Type B pancreatic cell (in vitro differentiated cells): Measurements from ENCODE around the gene CASP4. TPM values are rescaled to one million over a fixed set of nuclear protein-coding genes. Genes with fewer than 3 reads are reported as not detected.

Source experiments
- DNase-seq: peaks from one replicate; pipeline ENCODE4 v3.0.0; 2021; ENCODE audit warnings: mixed read lengths; ENCODE audit not compliant: unreplicated experiment; ENCODE audit errors: extremely low spot score
- H3K27ac Mint-ChIP-seq: 2 replicates; pipeline ENCODE4 v1.8.0; 2021; ENCODE audit warnings: mild to moderate bottlenecking, mixed read lengths
- H3K27me3 Mint-ChIP-seq: 2 replicates; pipeline ENCODE4 v1.8.0; 2021; ENCODE audit warnings: mixed read lengths
- H3K36me3 Mint-ChIP-seq: 2 replicates; pipeline ENCODE4 v1.8.0; 2021; ENCODE audit warnings: mixed read lengths
- H3K4me1 Mint-ChIP-seq: one replicate; pipeline ENCODE4 v1.8.0; 2021; ENCODE audit warnings: mixed read lengths; ENCODE audit not compliant: unreplicated experiment
- H3K4me3 Mint-ChIP-seq: 2 replicates; pipeline ENCODE4 v1.8.0; 2021; ENCODE audit warnings: mild to moderate bottlenecking, mixed read lengths
- H3K9me3 Mint-ChIP-seq: 2 replicates; pipeline ENCODE4 v1.8.0; 2021; ENCODE audit warnings: mixed read lengths
- total RNA-seq: library from RNA; stranded (reverse); gene quantifications from 2 replicates; pipeline ENCODE4 v1.2.1, GENCODE V29; 2021; ENCODE audit warnings: low replicate concordance
- TF ChIP-seq, protein P1 (sequence below): fragments of 200-600 bp; sonication (generic); conservative IDR thresholded peaks from 2 replicates; pipeline ENCODE4 v1.5.0; 2021; ENCODE audit warnings: antibody characterized with exemption, mild to moderate bottlenecking

Gene CASP4
- total RNA-seq, 1 donor from 2014 or later = 18.4 TPM

DNA sequence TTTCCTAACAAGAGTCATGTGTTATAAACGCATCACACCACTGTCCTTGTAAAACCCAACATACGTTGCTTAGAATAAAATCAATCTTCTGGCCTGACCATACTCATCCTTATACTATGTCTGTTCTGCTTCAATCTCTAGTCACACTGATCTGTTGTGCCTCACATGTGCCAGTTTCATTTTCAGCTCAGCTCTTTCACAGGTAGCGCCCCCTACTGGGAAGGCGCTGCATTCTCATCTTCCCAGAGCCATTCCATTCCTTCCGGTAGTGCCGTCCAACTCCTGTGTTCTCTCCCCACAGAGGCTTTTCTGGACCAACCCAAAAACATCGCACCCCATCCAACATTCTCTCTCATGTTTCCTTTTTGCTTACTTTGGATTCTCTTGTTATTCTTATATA, 32.4 kb upstream of the CASP4 start:
- H3K27me3 Mint-ChIP-seq = no peaks in the 10 kb centered on the region
- H3K9me3 Mint-ChIP-seq = peaks cover 4% of the 10 kb centered on the region
- H3K27ac Mint-ChIP-seq = no peak overlapping the region
- H3K36me3 Mint-ChIP-seq = no peaks in the 10 kb centered on the region
- DNase-seq = no peak
- TF ChIP-seq, protein P1, sequence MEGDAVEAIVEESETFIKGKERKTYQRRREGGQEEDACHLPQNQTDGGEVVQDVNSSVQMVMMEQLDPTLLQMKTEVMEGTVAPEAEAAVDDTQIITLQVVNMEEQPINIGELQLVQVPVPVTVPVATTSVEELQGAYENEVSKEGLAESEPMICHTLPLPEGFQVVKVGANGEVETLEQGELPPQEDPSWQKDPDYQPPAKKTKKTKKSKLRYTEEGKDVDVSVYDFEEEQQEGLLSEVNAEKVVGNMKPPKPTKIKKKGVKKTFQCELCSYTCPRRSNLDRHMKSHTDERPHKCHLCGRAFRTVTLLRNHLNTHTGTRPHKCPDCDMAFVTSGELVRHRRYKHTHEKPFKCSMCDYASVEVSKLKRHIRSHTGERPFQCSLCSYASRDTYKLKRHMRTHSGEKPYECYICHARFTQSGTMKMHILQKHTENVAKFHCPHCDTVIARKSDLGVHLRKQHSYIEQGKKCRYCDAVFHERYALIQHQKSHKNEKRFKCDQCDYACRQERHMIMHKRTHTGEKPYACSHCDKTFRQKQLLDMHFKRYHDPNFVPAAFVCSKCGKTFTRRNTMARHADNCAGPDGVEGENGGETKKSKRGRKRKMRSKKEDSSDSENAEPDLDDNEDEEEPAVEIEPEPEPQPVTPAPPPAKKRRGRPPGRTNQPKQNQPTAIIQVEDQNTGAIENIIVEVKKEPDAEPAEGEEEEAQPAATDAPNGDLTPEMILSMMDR = peak; percentile 62
- no peaks in the 10 kb centered on the region for H3K4me1 Mint-ChIP-seq
- no peak overlapping the region for H3K4me3 Mint-ChIP-seq

DNA sequence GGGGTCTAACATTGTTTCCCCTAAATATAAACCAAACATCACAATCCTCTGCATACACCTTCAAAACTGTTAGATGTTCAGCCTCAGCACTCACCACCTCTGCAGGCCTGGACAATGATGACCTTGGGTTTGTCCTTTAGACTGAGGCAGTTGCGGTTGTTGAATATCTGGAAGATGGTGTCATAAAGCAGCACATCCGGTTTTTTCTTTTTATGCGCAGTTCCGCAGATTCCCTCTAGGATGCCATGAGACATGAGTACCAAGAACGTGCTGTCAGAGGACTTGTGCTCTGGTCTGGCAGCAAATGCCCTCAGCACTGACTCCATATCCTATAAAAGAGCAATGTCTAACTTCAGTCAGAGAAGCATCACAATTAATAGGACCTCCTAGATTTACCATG, 31.8 kb upstream of the CASP4 start:
- H3K4me1 Mint-ChIP-seq = no peaks in the 10 kb centered on the region
- H3K27me3 Mint-ChIP-seq = no peaks in the 10 kb centered on the region
- H3K36me3 Mint-ChIP-seq = no peaks in the 10 kb centered on the region
- H3K9me3 Mint-ChIP-seq = peaks cover 4% of the 10 kb centered on the region
- no peak overlapping the region for H3K27ac Mint-ChIP-seq
- no peak for DNase-seq
- H3K4me3 Mint-ChIP-seq = no peak overlapping the region
- TF ChIP-seq, protein P1 = no peak

DNA sequence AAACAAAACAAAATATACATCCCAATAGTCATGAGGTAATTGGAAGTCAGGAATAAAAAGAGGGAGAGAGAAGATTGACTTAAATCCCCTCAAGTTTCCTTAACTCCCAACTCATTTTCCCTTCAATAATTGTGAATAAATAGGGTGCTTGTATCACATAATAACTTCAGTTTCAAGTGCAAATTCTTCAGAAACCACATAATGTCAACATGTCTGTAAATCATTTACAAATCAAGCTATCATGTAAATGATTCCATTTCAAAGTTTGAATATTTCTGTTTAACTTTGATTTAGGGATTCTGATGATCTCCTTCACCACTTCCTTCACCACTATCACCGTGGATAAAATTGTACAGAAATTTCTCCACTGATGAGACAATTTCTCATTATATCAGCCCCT, 31.3 kb upstream of the CASP4 start:
- H3K27ac Mint-ChIP-seq = no peak overlapping the region
- peaks cover 4% of the 10 kb centered on the region for H3K9me3 Mint-ChIP-seq
- TF ChIP-seq, protein P1 = no peak
- no peak for DNase-seq
- H3K36me3 Mint-ChIP-seq = no peaks in the 10 kb centered on the region
- H3K27me3 Mint-ChIP-seq = no peaks in the 10 kb centered on the region
- H3K4me3 Mint-ChIP-seq = no peak overlapping the region
- H3K4me1 Mint-ChIP-seq = no peaks in the 10 kb centered on the region

DNA sequence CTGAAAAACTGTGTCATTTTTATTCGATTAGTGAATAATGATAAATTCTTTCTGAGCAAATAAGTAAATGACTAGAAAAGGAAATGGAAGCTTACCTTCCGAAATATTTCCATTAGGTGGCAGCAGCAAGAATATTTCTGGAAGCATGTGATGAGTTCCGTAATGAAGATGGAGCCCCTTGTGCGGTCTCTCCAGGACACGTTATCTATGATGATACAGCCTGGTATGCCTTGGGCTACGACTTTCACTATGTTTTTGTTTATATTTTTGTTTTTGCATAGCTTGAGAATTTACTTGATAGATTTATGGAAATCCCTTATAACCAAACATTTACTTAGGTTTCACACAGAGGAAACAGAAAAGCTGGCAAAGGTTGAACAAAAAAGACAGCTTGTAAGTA, 28.9 kb upstream of the CASP4 start:
- Mint-ChIP-seq H3K27ac (no peak overlapping the region), H3K36me3 (no peaks in the 10 kb centered on the region), H3K4me3 (no peak overlapping the region), H3K27me3 (no peaks in the 10 kb centered on the region), H3K4me1 (no peaks in the 10 kb centered on the region), H3K9me3 (peaks cover 4% of the 10 kb centered on the region)
- TF ChIP-seq, protein P1 = no peak
- no peak for DNase-seq

DNA sequence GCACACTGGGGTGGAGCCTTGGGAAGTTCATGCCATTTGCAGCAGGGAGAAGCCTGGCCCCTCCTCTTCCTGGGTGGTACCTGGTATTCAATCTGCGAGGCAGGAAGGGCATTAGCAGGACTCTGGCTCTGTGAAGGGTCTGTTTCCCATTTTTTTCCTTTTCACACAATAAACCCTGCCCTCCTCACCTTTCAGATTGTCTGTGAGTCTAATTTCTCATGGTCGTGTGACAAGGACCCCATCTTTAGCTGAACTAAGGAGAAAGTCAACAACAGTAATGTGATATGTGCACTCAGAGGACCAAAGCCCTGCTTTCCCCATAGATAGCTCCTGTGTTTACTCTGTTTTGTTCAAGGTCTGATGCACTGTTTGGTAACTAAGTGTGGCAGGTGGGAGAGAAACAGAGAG, 26.6 kb upstream of the CASP4 start:
- DNase-seq = no peak
- TF ChIP-seq, protein P1 = no peak
- H3K36me3 Mint-ChIP-seq = no peaks in the 10 kb centered on the region
- no peaks in the 10 kb centered on the region for H3K4me1 Mint-ChIP-seq
- H3K27me3 Mint-ChIP-seq = no peaks in the 10 kb centered on the region
- no peak overlapping the region for H3K27ac Mint-ChIP-seq
- H3K9me3 Mint-ChIP-seq = no peaks in the 10 kb centered on the region
- H3K4me3 Mint-ChIP-seq = no peak overlapping the region

DNA sequence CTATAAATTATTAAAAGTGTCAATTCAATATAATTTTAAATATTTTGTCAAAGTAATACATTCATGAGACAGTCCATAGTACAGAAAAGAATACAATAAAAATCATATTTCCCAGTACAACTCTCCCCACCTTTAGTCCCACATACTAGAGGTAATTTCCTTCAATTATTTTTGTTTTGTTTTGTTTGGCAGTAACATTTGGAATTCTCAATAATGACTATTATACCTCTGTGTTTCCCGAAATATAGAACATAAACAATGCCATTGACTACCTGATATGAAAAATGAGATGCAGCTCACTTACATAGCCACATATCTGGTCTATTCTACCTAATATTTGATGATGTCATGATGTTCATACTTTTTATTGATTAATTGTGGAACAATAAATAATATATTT, 24.4 kb upstream of the CASP4 start:
- Mint-ChIP-seq H3K4me1 (no peaks in the 10 kb centered on the region), H3K4me3 (no peak overlapping the region), H3K27ac (no peak overlapping the region), H3K27me3 (no peaks in the 10 kb centered on the region), H3K9me3 (peaks cover under 1% of the 10 kb centered on the region), H3K36me3 (no peaks in the 10 kb centered on the region)
- TF ChIP-seq, protein P1 = no peak
- no peak for DNase-seq
